ENCODE data around the gene LGR4.

Gene LGR4

GRCh38 chr11:27401833-27402316 is 70.7 kb downstream of the LGR4 start:
- DNase-seq (ENCODE audit: low read depth in 2 of 2), result no peak

GRCh38 chr11:27401280-27401832 is 71.2 kb downstream of the LGR4 start:
- no peak for DNase-seq (ENCODE audit: low read depth in 2 of 2)

- no peak for DNase-seq (ENCODE audit: low read depth in 2 of 2)
Measured at GRCh38 chr11:27398400-27398770, 74.2 kb downstream of the LGR4 start.

- DNase-seq (ENCODE audit: low read depth in 2 of 2), result no peak
Measured at GRCh38 chr11:27397624-27398399, 74.8 kb downstream of the LGR4 start.

- no peak for DNase-seq (ENCODE audit: low read depth in 2 of 2)
Measured at GRCh38 chr11:27396259-27396839, 76.2 kb downstream of the LGR4 start.

GRCh38 chr11:27395556-27396258 is 76.9 kb downstream of the LGR4 start:
- DNase-seq (ENCODE audit: low read depth in 2 of 2), result no peak

GRCh38 chr11:27394781-27395228 is 77.8 kb downstream of the LGR4 start:
- DNase-seq (ENCODE audit: low read depth in 2 of 2), result no peak

- DNase-seq (ENCODE audit: low read depth in 2 of 2), result no peak
Measured at GRCh38 chr11:27392278-27393114, 80.1 kb downstream of the LGR4 start.

- DNase-seq (ENCODE audit: low read depth in 2 of 2), result no peak
Measured at GRCh38 chr11:27391331-27392015, 81.1 kb downstream of the LGR4 start.

GRCh38 chr11:27390318-27391295 is 82.0 kb downstream of the LGR4 start:
- no peak for DNase-seq (ENCODE audit: low read depth in 2 of 2)

GRCh38 chr11:27388869-27389268 is 83.7 kb downstream of the LGR4 start:
- DNase-seq (ENCODE audit: low read depth in 2 of 2), result no peak

- DNase-seq (ENCODE audit: low read depth in 2 of 2), result no peak
Measured at GRCh38 chr11:27388001-27388400, 84.6 kb downstream of the LGR4 start.

GRCh38 chr11:27387362-27387761 is 85.2 kb downstream of the LGR4 start:
- DNase-seq (ENCODE audit: low read depth in 2 of 2), result no peak

GRCh38 chr11:27386181-27386845 is 86.3 kb downstream of the LGR4 start:
- no peak for DNase-seq (ENCODE audit: low read depth in 2 of 2)

GRCh38 chr11:27385245-27385644 is 87.3 kb downstream of the LGR4 start:
- DNase-seq (ENCODE audit: low read depth in 2 of 2), result no peak

GRCh38 chr11:27384227-27384626 is 88.4 kb downstream of the LGR4 start:
- DNase-seq (ENCODE audit: low read depth in 2 of 2), result no peak

GRCh38 chr11:27383645-27384044 is 88.9 kb downstream of the LGR4 start:
- DNase-seq (ENCODE audit: low read depth in 2 of 2), result no peak

GRCh38 chr11:27381238-27381666 is 91.3 kb downstream of the LGR4 start:
- DNase-seq (ENCODE audit: low read depth in 2 of 2), result no peak

GRCh38 chr11:27380771-27381170 is 91.8 kb downstream of the LGR4 start:
- no peak for DNase-seq (ENCODE audit: low read depth in 2 of 2)

Measured in stimulated activated CD8-positive, alpha-beta memory T cell treated with anti-CD3 and anti-CD28 coated beads, Interleukin-2, amount 100 ng/mL, for 48 hours (primary cell).